GM18951 (cell line): ENCODE data around the gene OAS1.
A peak's percentile ranks its signal among the peaks of the same experiment; 100 is the strongest.
"Not testable (repeated sequence)": the region's sequence is repeated elsewhere in the genome, so short reads cannot be mapped to it uniquely, and the experiment has no call there.

Source experiments
- POLR2A ChIP-seq: IDR thresholded peaks from 4 replicates; pipeline ENCODE4 v1.6.1; 2011; ENCODE audit warnings: mild to moderate bottlenecking; ENCODE audit not compliant: insufficient read length, insufficient read depth; ENCODE audit errors: extremely low read depth
- in situ Hi-C: fragments of 300-500 bp; cut with MboI; formaldehyde crosslinking; loops from one replicate; pipeline ENCODE4 v1.12.0; 2022; ENCODE audit warnings: low sequenced_read_pairs, mixed read lengths, inconsistent platforms; ENCODE audit not compliant: unreplicated experiment

Gene OAS1

DNA sequence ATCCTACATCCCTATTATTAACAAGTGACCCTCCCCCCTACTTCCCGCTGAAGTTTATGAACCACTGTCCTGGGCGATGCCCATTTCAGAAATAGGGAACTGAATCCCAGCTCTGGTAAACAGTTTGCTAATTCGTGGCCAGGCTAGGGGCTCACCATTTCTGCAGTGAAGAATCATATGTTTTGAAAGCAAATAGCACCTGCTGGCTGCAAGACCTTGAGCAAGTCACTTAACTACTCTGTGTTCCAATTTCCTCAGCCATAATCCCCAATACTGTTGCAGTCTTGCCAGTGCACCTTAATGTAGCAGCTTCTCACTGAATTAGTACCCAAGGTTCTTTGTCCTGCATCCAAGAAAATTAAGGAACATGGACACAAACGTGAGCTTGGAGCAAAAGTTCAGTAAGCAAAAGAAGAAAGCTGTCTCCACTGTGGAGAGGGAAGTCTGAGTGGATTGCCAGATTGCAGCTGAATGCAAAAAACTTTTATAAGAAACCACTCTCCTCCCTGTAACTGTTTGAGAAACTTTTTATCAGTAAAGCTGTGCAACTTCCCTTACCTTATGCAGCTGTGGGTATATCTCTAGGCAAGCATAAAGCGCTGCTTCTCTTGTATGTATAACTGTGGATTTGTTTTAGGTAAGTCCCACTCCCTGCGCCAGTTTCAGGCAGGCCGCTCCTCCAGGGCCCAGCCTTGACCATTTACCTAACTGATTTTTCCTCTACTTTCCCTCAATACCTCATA is 824 bp downstream of the OAS1 start:
- TF ChIP-seq POLR2A, result no peak
- in situ Hi-C loops, result loop anchor here (10.0 kb wide), 1 partner anchor 127 kb away; no protein-coding TSS in a partner anchor

GRCh38 chr12:112908548-112908947 is 1.8 kb downstream of the OAS1 start:
- TF ChIP-seq POLR2A, result no peak
- in situ Hi-C loops, result loop anchor here (10.0 kb wide), 1 partner anchor 126 kb away; no protein-coding TSS in a partner anchor

GRCh38 chr12:112909693-112910092 is 2.9 kb downstream of the OAS1 start:
- no peak for TF ChIP-seq POLR2A
- in situ Hi-C loops, result loop anchor here (10.0 kb wide), 1 partner anchor 125 kb away; no protein-coding TSS in a partner anchor

GRCh38 chr12:112913038-112913688 is 6.4 kb downstream of the OAS1 start:
- in situ Hi-C loops, result no loop called here
- TF ChIP-seq POLR2A, result no peak

- in situ Hi-C loops, result not testable (repeated sequence)
Observed at GRCh38 chr12:112913888-112914287, 7.1 kb downstream of the OAS1 start.

DNA sequence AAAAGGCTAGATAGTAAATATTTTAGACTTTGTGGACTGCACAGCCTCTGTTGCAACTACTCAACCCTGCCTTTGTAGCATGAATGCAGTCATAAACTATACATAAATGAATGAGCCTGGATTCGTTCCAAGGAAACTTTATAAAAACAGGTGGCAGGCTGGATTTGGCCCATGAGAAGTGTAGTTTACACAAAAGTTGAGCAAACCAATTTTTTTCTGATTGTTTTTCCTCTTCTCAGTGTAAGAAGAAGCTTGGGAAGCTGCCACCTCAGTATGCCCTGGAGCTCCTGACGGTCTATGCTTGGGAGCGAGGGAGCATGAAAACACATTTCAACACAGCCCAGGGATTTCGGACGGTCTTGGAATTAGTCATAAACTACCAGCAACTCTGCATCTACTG is 9.5 kb downstream of the OAS1 start:
- TF ChIP-seq POLR2A, result no peak

GRCh38 chr12:112919121-112919520 is 12.4 kb downstream of the OAS1 start:
- TF ChIP-seq POLR2A, result no peak
- in situ Hi-C loops, result no loop called here

More for the DNA sequence above, 9.5 kb downstream of the OAS1 start:
- in situ Hi-C loops, result no loop called here

DNA sequence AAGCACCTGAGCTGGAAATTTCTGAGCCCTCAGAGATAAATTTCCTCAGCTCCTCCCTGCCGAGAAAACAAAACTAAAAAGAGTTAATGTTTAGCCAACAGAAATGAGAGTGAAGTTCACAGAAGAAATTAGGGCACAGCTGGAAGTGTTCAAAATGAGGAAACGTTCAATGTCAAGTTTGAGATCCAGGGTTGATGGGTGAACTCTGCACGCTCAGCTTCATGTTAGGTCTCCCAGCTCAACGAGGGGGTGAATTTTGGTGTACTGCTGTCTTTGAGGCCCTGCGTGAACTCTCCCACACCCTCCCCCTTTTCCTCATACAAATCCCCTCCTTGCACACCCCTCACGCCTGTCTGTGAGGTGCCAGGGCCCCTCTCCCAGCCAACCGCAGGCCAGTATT is 18.2 kb downstream of the OAS1 start:
- TF ChIP-seq POLR2A, result peak; percentile 30
- in situ Hi-C loops, result loop anchor here (10.0 kb wide), 1 partner anchor 1360 kb away; no protein-coding TSS in a partner anchor

GRCh38 chr12:112926416-112927033 is 19.8 kb downstream of the OAS1 start:
- in situ Hi-C loops, result loop anchor here (10.0 kb wide), 1 partner anchor 1362 kb away; no protein-coding TSS in a partner anchor

DNA sequence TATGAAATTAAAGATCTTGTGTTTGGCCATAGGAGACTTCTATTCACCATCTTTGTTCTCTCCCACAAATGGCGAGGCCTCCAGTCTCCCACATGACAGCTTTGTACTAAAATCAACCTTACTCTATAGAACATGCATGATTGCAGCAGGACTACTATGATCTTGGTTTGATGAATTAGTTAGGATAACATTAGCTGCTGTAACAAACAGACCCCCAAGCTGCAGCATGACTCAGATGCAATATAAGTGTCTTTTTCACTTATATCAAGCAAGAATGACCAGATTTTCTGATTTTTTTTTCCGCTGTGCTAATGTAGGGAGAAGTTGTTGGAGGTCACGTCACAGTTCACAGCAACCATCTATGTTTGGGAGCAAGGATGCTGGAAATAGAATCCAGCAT is 20.7 kb downstream of the OAS1 start:
- in situ Hi-C loops, result loop anchor here (10.0 kb wide), 1 partner anchor 1363 kb away; no protein-coding TSS in a partner anchor

DNA sequence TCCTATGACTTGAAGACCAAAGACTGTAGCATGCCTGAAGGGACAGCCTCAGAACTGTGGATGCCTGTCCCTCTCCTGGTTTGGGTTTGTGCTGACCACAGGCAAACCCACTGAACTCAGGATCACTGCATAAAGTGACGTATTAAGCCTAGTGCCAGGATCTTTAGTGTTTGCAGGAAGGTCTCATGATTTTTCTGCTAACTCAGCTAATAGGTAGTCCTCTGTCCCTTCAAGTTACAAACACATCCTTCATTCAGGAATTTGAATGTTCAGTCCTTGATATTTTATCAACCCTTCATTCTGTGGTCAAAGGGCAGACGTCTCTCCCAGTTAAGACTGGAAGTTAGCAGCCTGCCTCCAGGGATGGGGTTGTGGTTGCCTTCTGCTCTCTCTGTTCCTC is 21.2 kb downstream of the OAS1 start:
- in situ Hi-C loops, result loop anchor here (10.0 kb wide), 1 partner anchor 1363 kb away; no protein-coding TSS in a partner anchor
- TF ChIP-seq POLR2A, result no peak

More for the DNA sequence above, 20.7 kb downstream of the OAS1 start:
- no peak for TF ChIP-seq POLR2A

GRCh38 chr12:112928978-112929377 is 22.2 kb downstream of the OAS1 start:
- in situ Hi-C loops, result loop anchor here (10.0 kb wide), 1 partner anchor 1364 kb away; no protein-coding TSS in a partner anchor
- TF ChIP-seq POLR2A, result no peak

- TF ChIP-seq POLR2A, result no peak
- in situ Hi-C loops, result loop anchor here (10.0 kb wide), 1 partner anchor 1365 kb away; no protein-coding TSS in a partner anchor
Observed at GRCh38 chr12:112929715-112930114, 23.0 kb downstream of the OAS1 start.

- in situ Hi-C loops, result no loop called here
- TF ChIP-seq POLR2A, result no peak
Observed at GRCh38 chr12:112930350-112930749, 23.6 kb downstream of the OAS1 start.
